HG03280 (cell line): ENCODE measurements around the gene ATXN7L1.
"Not testable (repeated sequence)": the region's sequence is repeated elsewhere in the genome, so short reads cannot be mapped to it uniquely, and the experiment has no call there.

Experiments used
- ATAC-seq: cut with Tn5 transposase; IDR thresholded peaks from one replicate; pipeline ENCODE4 v1.9.1; 2021; ENCODE audit warnings: mild to moderate bottlenecking, moderate library complexity; ENCODE audit not compliant: unreplicated experiment

The ATXN7L1 gene

GRCh38 chr7:105890290-105890997 is 14.0 kb upstream of the ATXN7L1 start:
- no peak for ATAC-seq

DNA sequence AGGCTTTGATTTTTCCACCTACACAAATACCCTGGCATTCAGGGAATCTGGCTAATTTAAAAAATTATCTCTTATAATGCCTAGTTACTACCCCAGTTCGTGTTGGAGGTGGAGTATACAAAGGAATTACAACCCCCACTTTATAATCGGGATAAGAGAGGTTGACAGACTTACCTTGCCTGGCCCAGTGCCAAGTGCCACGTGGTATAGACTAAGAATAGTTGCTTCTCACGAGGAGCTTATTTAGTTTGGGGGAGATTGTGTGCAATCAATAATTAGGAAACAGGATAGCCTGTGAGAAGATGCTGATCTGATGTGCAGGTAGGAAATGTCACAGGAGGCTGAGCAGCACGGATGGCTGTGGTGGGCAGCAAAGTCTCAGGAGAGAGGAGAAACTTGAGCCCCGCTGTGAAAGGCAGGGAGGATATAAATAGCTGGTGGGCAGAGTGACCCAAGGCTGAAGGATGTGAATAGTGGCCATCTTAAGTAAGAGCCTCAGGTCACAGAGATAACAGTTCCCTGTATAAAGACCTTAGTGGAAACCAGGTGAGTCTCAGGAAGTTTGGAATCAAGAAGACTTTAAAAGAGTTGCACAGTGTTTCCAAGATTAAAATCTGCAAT is 11.3 kb upstream of the ATXN7L1 start:
- ATAC-seq, result no peak

- ATAC-seq, result no peak
Observed at GRCh38 chr7:105886776-105887175, 10.4 kb upstream of the ATXN7L1 start.

GRCh38 chr7:105885387-105886111 is 9.2 kb upstream of the ATXN7L1 start:
- no peak for ATAC-seq

GRCh38 chr7:105883179-105883578 is 6.8 kb upstream of the ATXN7L1 start:
- ATAC-seq, result not testable (repeated sequence)

DNA sequence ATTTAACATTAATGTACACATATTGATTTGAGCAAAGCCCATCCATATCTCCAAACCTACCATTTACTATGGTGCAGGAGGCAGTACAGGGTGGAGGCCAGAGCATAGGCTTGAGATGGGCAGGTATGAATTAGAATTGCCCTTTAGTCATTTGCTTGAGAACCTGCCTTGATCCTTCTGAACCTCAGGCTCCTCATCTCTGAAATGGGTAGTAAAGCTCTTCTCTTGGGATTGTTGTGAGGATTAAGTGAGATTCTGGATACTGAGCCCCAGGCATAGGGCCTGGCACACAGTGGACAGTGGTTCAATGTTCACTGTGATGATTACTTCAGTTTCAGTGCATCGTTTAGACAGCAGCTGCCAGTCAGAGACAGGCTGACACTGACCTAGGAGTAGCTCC is 5.0 kb upstream of the ATXN7L1 start:
- no peak for ATAC-seq

GRCh38 chr7:105880571-105881330 is 4.4 kb upstream of the ATXN7L1 start:
- no peak for ATAC-seq

DNA sequence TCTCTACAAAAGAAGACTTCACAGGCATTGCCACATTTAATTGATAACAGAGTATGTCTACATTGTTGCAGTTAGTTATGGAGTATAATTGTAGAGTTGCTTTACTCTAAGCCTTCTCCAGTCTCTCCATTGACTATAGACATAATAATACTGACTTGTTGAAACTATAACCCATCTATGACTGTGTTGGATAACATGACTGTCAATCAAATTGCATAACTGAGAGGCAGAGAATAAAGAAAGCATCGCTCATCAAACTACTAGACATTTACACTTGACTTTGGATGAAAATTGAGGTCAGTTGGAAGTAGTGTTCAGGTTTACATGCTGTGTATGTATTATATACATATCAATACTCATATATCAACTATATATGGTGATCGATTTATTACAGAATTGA is 3.4 kb upstream of the ATXN7L1 start:
- no peak for ATAC-seq

GRCh38 chr7:105878746-105879605 is 2.6 kb upstream of the ATXN7L1 start:
- ATAC-seq, result no peak

DNA sequence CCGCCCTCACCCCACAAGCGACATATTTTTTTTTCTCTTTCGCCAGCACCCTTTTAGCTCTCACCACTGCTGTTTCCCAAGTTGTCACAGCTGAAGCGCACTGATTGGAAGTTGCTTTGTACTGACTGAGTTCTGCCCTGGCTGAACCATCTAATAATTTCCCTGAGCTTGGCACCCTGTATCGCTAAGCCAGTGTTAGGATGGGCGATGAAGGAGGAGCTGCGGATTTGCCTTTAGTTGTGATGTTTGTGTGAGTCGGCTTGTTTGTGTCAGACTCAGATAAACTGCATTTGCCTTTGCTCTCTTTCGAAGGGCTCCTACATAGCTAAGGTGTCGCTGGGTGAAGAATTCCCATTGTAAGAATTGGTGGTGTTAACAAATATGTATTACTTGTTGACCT is 1.3 kb upstream of the ATXN7L1 start:
- no peak for ATAC-seq

- ATAC-seq, result no peak
Observed at GRCh38 chr7:105876964-105877601, 684 bp upstream of the ATXN7L1 start.

GRCh38 chr7:105875505-105875904 is 894 bp downstream of the ATXN7L1 start:
- ATAC-seq, result no peak

DNA sequence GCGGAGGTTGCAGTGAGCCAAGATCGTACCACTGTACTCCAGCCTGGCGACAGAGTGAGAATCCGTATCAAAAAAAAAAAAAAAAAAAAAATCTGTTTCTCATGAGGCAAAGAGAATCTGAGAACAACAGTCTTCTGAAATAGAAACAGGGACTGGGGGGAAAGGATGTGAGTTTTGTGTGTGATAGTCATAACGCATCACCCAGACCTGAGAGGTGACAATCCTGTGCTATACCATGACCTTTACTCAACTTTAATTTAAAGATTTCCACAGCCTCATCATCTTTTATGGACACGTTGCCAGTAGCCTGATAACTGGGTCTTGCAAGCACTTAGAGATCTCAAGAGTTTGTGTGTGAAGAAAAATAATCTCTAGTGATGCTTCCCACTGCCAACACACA is 2.3 kb downstream of the ATXN7L1 start:
- ATAC-seq, result no peak

- no peak for ATAC-seq
Observed at GRCh38 chr7:105872491-105872890, 3.9 kb downstream of the ATXN7L1 start.

GRCh38 chr7:105871142-105871541 is 5.3 kb downstream of the ATXN7L1 start:
- no peak for ATAC-seq

GRCh38 chr7:105866102-105866801 is 10.1 kb downstream of the ATXN7L1 start:
- ATAC-seq, result no peak

DNA sequence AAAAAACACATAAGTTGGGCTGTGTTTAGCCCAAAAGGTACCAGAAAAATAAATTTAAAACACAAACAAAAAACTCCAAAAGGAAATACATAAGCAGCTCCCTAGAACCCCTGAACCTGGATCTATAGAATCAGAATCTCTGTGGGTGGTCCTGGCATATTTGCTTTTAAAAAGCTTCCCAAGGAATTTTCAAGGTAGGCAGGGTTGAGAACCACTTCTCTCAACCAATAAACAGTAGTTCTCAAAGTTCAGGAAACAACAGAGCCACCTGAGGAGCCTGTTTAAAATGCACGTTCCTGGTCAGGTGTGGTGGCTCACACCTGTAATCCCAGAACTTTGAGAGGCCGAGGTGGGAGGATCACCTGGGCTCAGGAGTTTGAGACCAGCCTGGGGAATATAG is 12.5 kb downstream of the ATXN7L1 start:
- ATAC-seq, result no peak

DNA sequence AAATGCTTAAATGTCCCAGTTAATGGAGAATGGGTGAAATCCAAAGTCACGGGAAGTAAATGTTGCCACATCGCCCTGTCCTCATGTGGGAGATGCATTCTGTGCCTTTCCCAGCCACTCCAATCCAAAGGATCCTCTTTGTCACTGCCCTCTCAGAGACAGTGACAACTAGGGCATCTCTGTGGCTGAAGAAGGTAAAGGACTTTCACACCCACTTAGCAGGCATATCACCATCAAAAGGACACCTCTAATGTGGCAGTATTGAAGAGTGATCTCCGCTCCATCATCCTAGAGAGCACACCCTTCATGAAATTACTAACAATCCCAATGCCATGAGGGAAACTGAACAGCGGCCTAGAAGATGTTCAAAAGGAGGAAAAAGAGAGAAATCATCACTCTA is 13.6 kb downstream of the ATXN7L1 start:
- no peak for ATAC-seq

GRCh38 chr7:105862276-105862675 is 14.1 kb downstream of the ATXN7L1 start:
- ATAC-seq, result no peak
